Fibroblast of lung (primary cell): ENCODE results near the gene APOL3. TPM values are rescaled to one million over a fixed set of nuclear protein-coding genes. Genes with fewer than 3 reads are reported as not detected.
"Not testable (repeated sequence)": the region's sequence is repeated elsewhere in the genome, so short reads cannot be mapped to it uniquely, and the experiment has no call there.

ENCODE experiments used
- DNase-seq, 2 donors: peaks; one replicate each; pipeline versions ENCODE4 v3.0.0 to v3.0.0-alpha.2; 2010; ENCODE audit warnings: low read depth in 2 of 2
- H2AFZ ChIP-seq: 2 replicates; pipeline ENCODE4 v1.5.1; 2012; ENCODE audit warnings: low read length, control low read depth, inconsistent platforms
- H3K27ac ChIP-seq: 2 replicates; pipeline ENCODE4 v1.5.1; 2011; ENCODE audit warnings: low read length, control low read depth; ENCODE audit not compliant: insufficient read depth
- H3K27me3 ChIP-seq: 2 replicates; pipeline ENCODE4 v1.5.1; 2011; ENCODE audit warnings: mild to moderate bottlenecking, low read length; ENCODE audit not compliant: control insufficient read depth, insufficient read depth
- H3K36me3 ChIP-seq: 2 replicates; pipeline ENCODE4 v1.5.1; 2011; ENCODE audit warnings: low read length; ENCODE audit not compliant: control insufficient read depth, insufficient read depth
- H3K4me1 ChIP-seq: 2 replicates; pipeline ENCODE4 v1.5.1; 2011; ENCODE audit warnings: low read length; ENCODE audit not compliant: control insufficient read depth, insufficient read depth; ENCODE audit errors: extremely low read depth
- H3K4me2 ChIP-seq: 2 replicates; pipeline ENCODE4 v1.5.1; 2011; ENCODE audit warnings: low read length, control low read depth; ENCODE audit not compliant: insufficient read depth; ENCODE audit errors: extremely low read depth
- H3K4me3 ChIP-seq, 4 experiments: fragments of 200-600 bp in 1 of 4; sonication (generic) in 1 of 4; replicated peaks in 1 of 4; 2 replicates each; pipeline ENCODE4 v1.5.1; 2011 to 2016; ENCODE audit warnings: low read length in 4 of 4, low read depth in 3 of 4, mild to moderate bottlenecking in 3 of 4, control low read depth in 2 of 4, inconsistent platforms in 1 of 4, mixed read lengths in 1 of 4; ENCODE audit not compliant: insufficient read depth in 1 of 4; ENCODE audit errors: control extremely low read depth in 1 of 4
- H3K79me2 ChIP-seq: 2 replicates; pipeline ENCODE4 v1.5.1; 2012; ENCODE audit warnings: mild to moderate bottlenecking, low read length, inconsistent platforms; ENCODE audit not compliant: control insufficient read depth, insufficient read depth
- H3K9ac ChIP-seq: 2 replicates; pipeline ENCODE4 v1.5.1; 2011; ENCODE audit warnings: mild to moderate bottlenecking, low read length, control low read depth; ENCODE audit not compliant: insufficient read depth
- H3K9me3 ChIP-seq: 2 replicates; pipeline ENCODE4 v1.5.1; 2012; ENCODE audit warnings: low read depth, low read length; ENCODE audit not compliant: control insufficient read depth, insufficient read depth
- H4K20me1 ChIP-seq: 2 replicates; pipeline ENCODE4 v1.5.1; 2011; ENCODE audit warnings: low read length; ENCODE audit not compliant: control insufficient read depth, insufficient read depth; ENCODE audit errors: extremely low read depth
- EZH2 ChIP-seq: IDR thresholded peaks from 2 replicates; pipeline ENCODE4 v1.5.1; 2012; ENCODE audit warnings: low read length, control low read depth, mild to moderate bottlenecking; ENCODE audit errors: missing control alignments
- polyA plus RNA-seq, 2 donors: library from polyadenylated mRNA; depleted of rRNA in 1 of 2; stranded (reverse) in 1 of 2; unstranded in 1 of 2; fragments of >200 nt; gene quantifications; 2 replicates each; pipeline ENCODE4 v1.2.1, GENCODE V29; 2011 to 2012; ENCODE audit warnings: missing spikeins in 1 of 2
- total RNA-seq: library from RNA; depleted of rRNA; stranded (reverse); fragments of >200 nt; gene quantifications from 2 replicates; pipeline ENCODE4 v1.2.1, GENCODE V29; 2014
- TF ChIP-seq, protein P1 (sequence below), 2 donors: IDR thresholded peaks in 1 of 2; conservative IDR thresholded peaks in 1 of 2; 1 replicate in 1 of 2; 2 replicates in 1 of 2; pipeline ENCODE4 v1.5.1; 2011 to 2012; ENCODE audit warnings: low read length in 2 of 2, control low read depth in 1 of 2, inconsistent platforms in 1 of 2, low read depth in 1 of 2, mild to moderate bottlenecking in 1 of 2

Gene APOL3
- total and polyA plus RNA-seq, 2 donors (not counting 1 experiment from before 2014, with no cell fraction given) = 22.5 to 42.3 TPM

DNA sequence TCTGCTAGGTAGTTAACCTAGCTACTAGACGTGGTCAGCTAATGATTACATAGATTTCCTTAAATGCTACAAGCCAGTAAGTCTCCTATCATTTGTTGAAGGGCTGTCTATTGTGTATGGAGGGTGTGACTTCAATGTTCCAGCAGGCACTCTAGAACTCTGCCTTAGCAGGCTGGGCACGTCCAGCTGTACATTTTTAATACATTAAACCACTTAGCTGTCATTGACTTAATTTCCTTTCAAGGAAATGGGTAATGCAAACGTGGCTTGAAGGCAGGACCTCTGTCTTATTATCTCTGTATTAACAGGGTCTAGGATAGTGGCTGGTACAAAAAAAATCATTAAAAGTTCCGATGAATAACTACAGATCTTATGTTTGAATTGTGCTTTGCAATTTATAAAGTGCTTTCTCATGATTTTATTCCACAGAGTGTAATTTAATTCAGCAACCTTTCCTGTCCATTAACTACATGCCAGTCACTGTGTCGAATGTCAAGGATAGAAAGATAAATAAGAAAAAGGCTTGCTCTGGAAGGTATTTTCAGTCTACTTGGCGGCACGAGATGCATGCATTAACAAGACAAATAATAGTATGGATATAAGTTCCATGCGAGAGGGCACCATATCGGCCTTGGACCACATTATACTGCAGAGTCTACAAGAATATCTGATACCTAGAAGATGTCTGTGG is 60.3 kb downstream of the APOL3 start:
- Histone ChIP-seq H3K79me2 (no peaks in the 10 kb centered on the region), H3K36me3 (no peaks in the 10 kb centered on the region), H3K9ac (no peak overlapping the region), H4K20me1 (no peaks in the 10 kb centered on the region), H3K9me3 (no peaks in the 10 kb centered on the region), H3K4me2 (no peak overlapping the region), H3K4me3 (no peak overlapping the region), H2AFZ (no peak overlapping the region), H3K4me1 (no peaks in the 10 kb centered on the region), H3K27ac (no peak overlapping the region), H3K27me3 (no peaks in the 10 kb centered on the region)
- DNase-seq = no peak
- TF ChIP-seq, protein P1, sequence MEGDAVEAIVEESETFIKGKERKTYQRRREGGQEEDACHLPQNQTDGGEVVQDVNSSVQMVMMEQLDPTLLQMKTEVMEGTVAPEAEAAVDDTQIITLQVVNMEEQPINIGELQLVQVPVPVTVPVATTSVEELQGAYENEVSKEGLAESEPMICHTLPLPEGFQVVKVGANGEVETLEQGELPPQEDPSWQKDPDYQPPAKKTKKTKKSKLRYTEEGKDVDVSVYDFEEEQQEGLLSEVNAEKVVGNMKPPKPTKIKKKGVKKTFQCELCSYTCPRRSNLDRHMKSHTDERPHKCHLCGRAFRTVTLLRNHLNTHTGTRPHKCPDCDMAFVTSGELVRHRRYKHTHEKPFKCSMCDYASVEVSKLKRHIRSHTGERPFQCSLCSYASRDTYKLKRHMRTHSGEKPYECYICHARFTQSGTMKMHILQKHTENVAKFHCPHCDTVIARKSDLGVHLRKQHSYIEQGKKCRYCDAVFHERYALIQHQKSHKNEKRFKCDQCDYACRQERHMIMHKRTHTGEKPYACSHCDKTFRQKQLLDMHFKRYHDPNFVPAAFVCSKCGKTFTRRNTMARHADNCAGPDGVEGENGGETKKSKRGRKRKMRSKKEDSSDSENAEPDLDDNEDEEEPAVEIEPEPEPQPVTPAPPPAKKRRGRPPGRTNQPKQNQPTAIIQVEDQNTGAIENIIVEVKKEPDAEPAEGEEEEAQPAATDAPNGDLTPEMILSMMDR (conservative IDR thresholded peaks at IDR 0.05 in 1 of 2, IDR thresholded peaks at IDR 0.05 in 1 of 2; ENCODE audit: low read depth in 1 of 2, low read length in 2 of 2) = no peak

DNA sequence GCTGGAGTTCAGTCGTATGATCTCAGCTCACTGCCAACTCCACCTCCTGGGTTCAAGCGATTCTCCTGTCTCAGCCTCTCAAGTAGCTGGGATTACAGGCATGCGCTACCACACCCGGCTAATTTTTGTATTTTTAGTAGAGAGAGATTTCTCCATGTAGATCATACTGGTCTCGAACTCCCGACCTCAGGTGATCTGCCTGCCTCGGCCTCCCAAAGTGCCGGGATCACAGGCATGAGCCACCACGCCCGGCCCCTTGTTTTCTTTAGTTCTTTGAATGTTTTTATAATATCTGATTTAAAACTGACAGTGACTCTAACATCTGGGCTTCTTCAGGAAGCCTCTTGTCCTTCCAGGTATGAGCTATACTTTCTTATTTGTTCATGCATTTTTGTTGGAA is 61.0 kb downstream of the APOL3 start:
- H2AFZ ChIP-seq, H3K9ac ChIP-seq, H4K20me1 ChIP-seq, H3K9me3 ChIP-seq, H3K4me2 ChIP-seq, H3K27ac ChIP-seq, H3K79me2 ChIP-seq, DNase-seq, H3K36me3 ChIP-seq, H3K4me1 ChIP-seq, H3K27me3 ChIP-seq, H3K4me3 ChIP-seq: not testable (repeated sequence)

DNA sequence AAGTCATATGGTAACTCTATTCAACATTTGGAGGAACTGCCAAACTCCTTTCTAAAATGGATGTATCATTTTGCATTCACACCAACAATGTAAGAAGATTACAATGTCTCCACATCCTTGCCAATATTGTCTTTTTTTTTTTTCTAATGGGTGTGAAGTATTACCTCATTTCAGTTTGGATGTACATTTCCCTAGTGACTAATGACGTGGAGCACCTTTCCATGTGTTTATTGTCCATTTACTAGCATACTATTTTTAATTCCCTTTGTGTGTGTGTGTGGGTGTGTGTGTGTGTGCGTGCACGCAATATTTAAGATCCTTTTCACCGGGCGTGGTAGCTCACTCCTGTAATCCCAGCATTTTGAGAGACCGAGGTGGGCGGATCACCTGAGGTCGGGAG is 62.7 kb downstream of the APOL3 start:
- Histone ChIP-seq H3K27me3 (no peaks in the 10 kb centered on the region), H3K4me1 (no peaks in the 10 kb centered on the region), H2AFZ (no peak overlapping the region), H3K79me2 (no peaks in the 10 kb centered on the region), H3K27ac (no peak overlapping the region), H3K9me3 (no peaks in the 10 kb centered on the region), H4K20me1 (no peaks in the 10 kb centered on the region), H3K4me3 (no peak overlapping the region), H3K9ac (no peak overlapping the region), H3K36me3 (no peaks in the 10 kb centered on the region), H3K4me2 (no peak overlapping the region)
- no peak for DNase-seq
- TF ChIP-seq EZH2 = no peak
- TF ChIP-seq, protein P1 (conservative IDR thresholded peaks at IDR 0.05 in 1 of 2, IDR thresholded peaks at IDR 0.05 in 1 of 2; ENCODE audit: low read depth in 1 of 2, low read length in 2 of 2) = no peak

DNA sequence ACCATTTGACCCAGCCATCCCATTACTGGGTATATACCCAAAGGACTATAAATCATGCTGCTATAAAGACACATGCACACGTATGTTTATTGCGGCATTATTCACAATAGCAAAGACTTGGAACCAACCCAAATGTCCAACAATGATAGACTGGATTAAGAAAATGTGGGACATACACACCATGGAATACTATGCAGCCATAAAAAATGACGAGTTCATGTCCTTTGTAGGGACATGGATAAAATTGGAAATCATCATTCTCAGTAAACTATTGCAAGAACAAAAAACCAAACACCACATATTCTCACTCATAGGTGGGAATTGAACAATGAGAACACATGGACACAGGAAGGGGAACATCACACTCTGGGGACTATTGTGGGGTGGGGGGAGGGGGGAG is 69.8 kb downstream of the APOL3 start:
- DNase-seq, H3K9me3 ChIP-seq, H3K27me3 ChIP-seq, H3K36me3 ChIP-seq, H4K20me1 ChIP-seq, H3K4me2 ChIP-seq, H2AFZ ChIP-seq, H3K4me1 ChIP-seq, H3K9ac ChIP-seq, H3K79me2 ChIP-seq, H3K4me3 ChIP-seq, H3K27ac ChIP-seq: not testable (repeated sequence)

Other genes with a start within 250 kb of the APOL3 start
- gene RBFOX2, start 131.9 kb downstream of the APOL3 start, total RNA-seq = 127 and 173 TPM in 2 replicates
- 184 and 190 TPM in 2 replicates for gene RBFOX2, start 131.9 kb downstream of the APOL3 start, polyA plus RNA-seq
- gene APOL4, start 41.1 kb upstream of the APOL3 start, total RNA-seq = 2.0 and 2.1 TPM in 2 replicates
- gene APOL4, start 41.1 kb upstream of the APOL3 start, polyA plus RNA-seq = 0.31 and 0.69 TPM in 2 replicates
- gene APOL2, start 78.8 kb upstream of the APOL3 start, total RNA-seq = 36.2 and 49.5 TPM in 2 replicates
- 29.2 and 38.0 TPM in 2 replicates for gene APOL2, start 78.8 kb upstream of the APOL3 start, polyA plus RNA-seq
- 44.2 and 80.3 TPM in 2 replicates for gene APOL1, start 92.4 kb upstream of the APOL3 start, total RNA-seq
- gene APOL1, start 92.4 kb upstream of the APOL3 start, polyA plus RNA-seq = 24.6 and 40.0 TPM in 2 replicates
- gene MYH9, start 227.2 kb upstream of the APOL3 start, total RNA-seq = 562 and 796 TPM in 2 replicates
- gene MYH9, start 227.2 kb upstream of the APOL3 start, polyA plus RNA-seq = 413 and 677 TPM in 2 replicates